PC-3 (cell line): ENCODE data around the gene ATN1.

Experiments used
- EZH2 ChIP-seq: fragments of 300-600 bp; sonication (generic); IDR thresholded peaks from one replicate; pipeline ENCODE4 v1.6.1; 2017; ENCODE audit warnings: antibody characterized with exemption, mild to moderate bottlenecking, low read length; ENCODE audit not compliant: unreplicated experiment
- EZH2phosphoT487 ChIP-seq: fragments of 300-600 bp; sonication (generic); IDR thresholded peaks from 2 replicates; pipeline ENCODE4 v1.6.1; 2018; ENCODE audit warnings: mild to moderate bottlenecking, antibody characterized with exemption, low read length, borderline replicate concordance
- TF ChIP-seq, protein P1 (sequence below): fragments of 300-600 bp; sonication (generic); conservative IDR thresholded peaks from 2 replicates; pipeline ENCODE4 v1.5.1; 2017; ENCODE audit warnings: antibody characterized with exemption, low read depth, mild to moderate bottlenecking, low read length

DNA sequence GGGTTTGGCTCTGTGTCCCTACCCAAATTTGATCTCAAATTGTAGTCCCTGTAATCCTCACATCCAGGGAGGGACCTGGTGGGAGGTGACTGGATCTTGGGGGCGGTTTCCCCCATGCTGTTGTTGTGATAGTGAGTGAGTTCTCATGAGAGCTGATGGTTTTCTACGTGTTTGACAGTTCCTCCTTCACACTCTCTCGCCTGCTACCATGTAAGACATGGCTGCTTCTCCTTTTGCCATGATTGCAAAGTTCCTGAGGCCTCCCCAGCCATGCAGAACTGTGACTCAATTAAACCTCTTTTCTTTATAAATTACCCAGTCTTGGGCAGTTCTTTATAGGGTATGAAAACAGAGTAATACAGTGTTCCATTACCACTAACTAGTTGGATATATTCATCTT, 33.4 kb upstream of the ATN1 start:
- TF ChIP-seq, protein P1, sequence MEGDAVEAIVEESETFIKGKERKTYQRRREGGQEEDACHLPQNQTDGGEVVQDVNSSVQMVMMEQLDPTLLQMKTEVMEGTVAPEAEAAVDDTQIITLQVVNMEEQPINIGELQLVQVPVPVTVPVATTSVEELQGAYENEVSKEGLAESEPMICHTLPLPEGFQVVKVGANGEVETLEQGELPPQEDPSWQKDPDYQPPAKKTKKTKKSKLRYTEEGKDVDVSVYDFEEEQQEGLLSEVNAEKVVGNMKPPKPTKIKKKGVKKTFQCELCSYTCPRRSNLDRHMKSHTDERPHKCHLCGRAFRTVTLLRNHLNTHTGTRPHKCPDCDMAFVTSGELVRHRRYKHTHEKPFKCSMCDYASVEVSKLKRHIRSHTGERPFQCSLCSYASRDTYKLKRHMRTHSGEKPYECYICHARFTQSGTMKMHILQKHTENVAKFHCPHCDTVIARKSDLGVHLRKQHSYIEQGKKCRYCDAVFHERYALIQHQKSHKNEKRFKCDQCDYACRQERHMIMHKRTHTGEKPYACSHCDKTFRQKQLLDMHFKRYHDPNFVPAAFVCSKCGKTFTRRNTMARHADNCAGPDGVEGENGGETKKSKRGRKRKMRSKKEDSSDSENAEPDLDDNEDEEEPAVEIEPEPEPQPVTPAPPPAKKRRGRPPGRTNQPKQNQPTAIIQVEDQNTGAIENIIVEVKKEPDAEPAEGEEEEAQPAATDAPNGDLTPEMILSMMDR = no peak
- TF ChIP-seq EZH2 (no peak), EZH2phosphoT487 (no peak)
